Measurements from ENCODE around the gene FERMT2. TPM values are rescaled to one million over a fixed set of nuclear protein-coding genes. Genes with fewer than 3 reads are reported as not detected.

The FERMT2 gene
- total RNA-seq, 1 experiment from 2014 or later: 40.8 TPM

DNA sequence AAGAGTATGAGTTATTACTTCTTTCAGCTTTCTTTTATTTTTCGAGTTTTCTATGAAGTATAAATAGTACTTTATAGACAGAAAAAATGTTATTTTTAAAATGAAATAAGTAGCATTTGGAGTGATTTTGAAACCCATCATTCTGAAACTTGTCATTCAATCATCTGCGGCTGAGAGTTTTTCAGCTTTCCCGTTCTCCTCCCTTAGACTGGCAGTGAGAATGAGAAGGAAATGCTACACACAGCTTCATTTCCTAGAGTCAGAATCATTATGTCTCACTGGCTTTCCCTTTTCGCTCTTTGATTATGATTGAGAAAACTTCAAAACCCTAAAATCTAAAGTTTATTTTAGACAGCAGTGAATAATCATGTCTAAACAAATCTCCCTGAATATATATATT lies 125.8 kb downstream of the FERMT2 start:
- TF ChIP-seq, protein P1, sequence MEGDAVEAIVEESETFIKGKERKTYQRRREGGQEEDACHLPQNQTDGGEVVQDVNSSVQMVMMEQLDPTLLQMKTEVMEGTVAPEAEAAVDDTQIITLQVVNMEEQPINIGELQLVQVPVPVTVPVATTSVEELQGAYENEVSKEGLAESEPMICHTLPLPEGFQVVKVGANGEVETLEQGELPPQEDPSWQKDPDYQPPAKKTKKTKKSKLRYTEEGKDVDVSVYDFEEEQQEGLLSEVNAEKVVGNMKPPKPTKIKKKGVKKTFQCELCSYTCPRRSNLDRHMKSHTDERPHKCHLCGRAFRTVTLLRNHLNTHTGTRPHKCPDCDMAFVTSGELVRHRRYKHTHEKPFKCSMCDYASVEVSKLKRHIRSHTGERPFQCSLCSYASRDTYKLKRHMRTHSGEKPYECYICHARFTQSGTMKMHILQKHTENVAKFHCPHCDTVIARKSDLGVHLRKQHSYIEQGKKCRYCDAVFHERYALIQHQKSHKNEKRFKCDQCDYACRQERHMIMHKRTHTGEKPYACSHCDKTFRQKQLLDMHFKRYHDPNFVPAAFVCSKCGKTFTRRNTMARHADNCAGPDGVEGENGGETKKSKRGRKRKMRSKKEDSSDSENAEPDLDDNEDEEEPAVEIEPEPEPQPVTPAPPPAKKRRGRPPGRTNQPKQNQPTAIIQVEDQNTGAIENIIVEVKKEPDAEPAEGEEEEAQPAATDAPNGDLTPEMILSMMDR (IDR thresholded peaks at IDR 0.05; ENCODE audit: insufficient read depth in 1 of 2, low read depth in 1 of 2, low read length in 1 of 2, severe bottlenecking in 1 of 2, unreplicated experiment in 1 of 2): no peak
- Mint-ChIP-seq H3K27me3 (ENCODE audit: insufficient read depth, unreplicated experiment) (no peaks in the 10 kb centered on the region), H3K27ac (ENCODE audit: unreplicated experiment) (no peak overlapping the region), H3K4me1 (ENCODE audit: low read depth, unreplicated experiment) (no peaks in the 10 kb centered on the region), H3K9me3 (ENCODE audit: unreplicated experiment) (no peaks in the 10 kb centered on the region), H3K4me3 (ENCODE audit: unreplicated experiment) (no peak overlapping the region), H3K36me3 (ENCODE audit: insufficient read depth, unreplicated experiment) (no peaks in the 10 kb centered on the region)
- Histone ChIP-seq H3K9me3 (no peaks in the 10 kb centered on the region), H3K4me3 (ENCODE audit: low read depth, low read length) (no peak overlapping the region), H3K4me1 (peaks cover 4% of the 10 kb centered on the region; the same call in 1 of the 2 replicates), H3K27me3 (replicated peaks; ENCODE audit: control insufficient read depth, insufficient read depth, low read length) (no peaks in the 10 kb centered on the region), H3K36me3 (ENCODE audit: control insufficient read depth, insufficient read depth, low read length) (no peaks in the 10 kb centered on the region)
- BruUV-seq (replicated peaks): no TSS peak
- CTCF ChIA-PET: interaction anchor here (2.8 kb wide), 1 partner anchor 136 kb away, joined by 15 read pairs; no protein-coding TSS in a partner anchor
- POLR2A ChIA-PET: no interaction called here
- intact Hi-C loops (cut with micrococcal nuclease; ENCODE audit: unreplicated experiment): no loop called here
- no peak for DNase-seq

DNA sequence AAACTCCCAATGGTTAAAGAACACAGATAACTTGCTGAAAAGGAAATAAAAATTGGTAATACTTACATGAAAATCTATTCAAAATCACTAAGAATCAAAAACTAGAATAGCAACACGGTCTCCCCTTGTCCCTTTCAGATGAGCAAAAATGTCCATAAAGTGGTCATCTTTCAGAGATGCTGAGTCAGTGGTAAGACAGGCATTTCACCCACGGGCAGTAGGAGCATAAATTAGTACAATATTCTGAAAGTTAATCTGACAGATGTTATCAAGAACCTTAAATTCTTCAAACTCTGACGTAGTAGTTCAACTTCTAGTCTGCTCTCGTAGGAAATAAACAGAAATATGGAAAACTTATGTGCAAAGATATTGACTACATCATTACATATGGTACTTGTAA lies 126.4 kb downstream of the FERMT2 start:
- H3K27me3 Mint-ChIP-seq (ENCODE audit: insufficient read depth, unreplicated experiment): no peaks in the 10 kb centered on the region
- no peaks in the 10 kb centered on the region for H3K9me3 Mint-ChIP-seq (ENCODE audit: unreplicated experiment)
- no peaks in the 10 kb centered on the region for H3K36me3 Mint-ChIP-seq (ENCODE audit: insufficient read depth, unreplicated experiment)
- no peak overlapping the region for H3K4me3 Mint-ChIP-seq (ENCODE audit: unreplicated experiment)
- Histone ChIP-seq H3K4me3 (ENCODE audit: low read depth, low read length) (no peak overlapping the region), H3K36me3 (ENCODE audit: control insufficient read depth, insufficient read depth, low read length) (no peaks in the 10 kb centered on the region), H3K4me1 (peaks cover 4% of the 10 kb centered on the region; the same call in 1 of the 2 replicates), H3K27me3 (replicated peaks; ENCODE audit: control insufficient read depth, insufficient read depth, low read length) (no peaks in the 10 kb centered on the region), H3K9me3 (no peaks in the 10 kb centered on the region)
- ChIA-PET CTCF (interaction anchor here (2.8 kb wide), 1 partner anchor 137 kb away, joined by 15 read pairs; no protein-coding TSS in a partner anchor), POLR2A (no interaction called here)
- intact Hi-C loops (cut with micrococcal nuclease; ENCODE audit: unreplicated experiment): loop anchor here (5.0 kb wide), 1 partner anchor 483 kb away; no protein-coding TSS in a partner anchor
- no peaks in the 10 kb centered on the region for H3K4me1 Mint-ChIP-seq (ENCODE audit: low read depth, unreplicated experiment)
- no peak overlapping the region for H3K27ac Mint-ChIP-seq (ENCODE audit: unreplicated experiment)
- BruUV-seq (replicated peaks): no TSS peak
- no peak for DNase-seq
- TF ChIP-seq, protein P1 (IDR thresholded peaks at IDR 0.05; ENCODE audit: insufficient read depth in 1 of 2, low read depth in 1 of 2, low read length in 1 of 2, severe bottlenecking in 1 of 2, unreplicated experiment in 1 of 2): no peak

- no peaks in the 10 kb centered on the region for H3K27me3 Mint-ChIP-seq (ENCODE audit: insufficient read depth, unreplicated experiment)
- no peaks in the 10 kb centered on the region for H3K9me3 Mint-ChIP-seq (ENCODE audit: unreplicated experiment)
- H3K27me3 ChIP-seq (replicated peaks; ENCODE audit: control insufficient read depth, insufficient read depth, low read length): no peaks in the 10 kb centered on the region
- H3K4me1 ChIP-seq: peaks cover 4% of the 10 kb centered on the region; the same call in 1 of the 2 replicates
- CTCF ChIA-PET: interaction anchor here (0.6 kb wide), 1 partner anchor 139 kb away, joined by 6 read pairs; no protein-coding TSS in a partner anchor
- H3K9me3 ChIP-seq: no peaks in the 10 kb centered on the region
- H3K4me1 Mint-ChIP-seq (ENCODE audit: low read depth, unreplicated experiment): no peaks in the 10 kb centered on the region
- DNase-seq: no peak
- TF ChIP-seq, protein P1 (IDR thresholded peaks at IDR 0.05; ENCODE audit: insufficient read depth in 1 of 2, low read depth in 1 of 2, low read length in 1 of 2, severe bottlenecking in 1 of 2, unreplicated experiment in 1 of 2): no peak
- no TSS peak for BruUV-seq (replicated peaks)
- intact Hi-C loops (cut with micrococcal nuclease; ENCODE audit: unreplicated experiment): loop anchor here (5.0 kb wide), 1 partner anchor 485 kb away; no protein-coding TSS in a partner anchor
- H3K36me3 Mint-ChIP-seq (ENCODE audit: insufficient read depth, unreplicated experiment): no peaks in the 10 kb centered on the region
- no peak overlapping the region for H3K4me3 Mint-ChIP-seq (ENCODE audit: unreplicated experiment)
- POLR2A ChIA-PET: no interaction called here
- H3K27ac Mint-ChIP-seq (ENCODE audit: unreplicated experiment): no peak overlapping the region
- no peaks in the 10 kb centered on the region for H3K36me3 ChIP-seq (ENCODE audit: control insufficient read depth, insufficient read depth, low read length)
- no peak overlapping the region for H3K4me3 ChIP-seq (ENCODE audit: low read depth, low read length)
These were observed 129.0 kb downstream of the FERMT2 start for GRCh38 chr14:52821805-52822250.

Measured in Caco-2 (cell line).